IMR-90 (cell line): ENCODE data around the gene HORMAD1.

Experiments used
- BHLHE40 ChIP-seq: fragments of 150-350 bp; IDR thresholded peaks from 2 replicates; pipeline ENCODE4 v1.6.1; 2016; ENCODE audit warnings: mild to moderate bottlenecking, low read depth, low read length
- CEBPB ChIP-seq: IDR thresholded peaks from 2 replicates; pipeline ENCODE4 v1.6.1; 2012; ENCODE audit warnings: low read depth, low read length, improper control_type of control experiment
- CTCF ChIP-seq: conservative IDR thresholded peaks from 2 replicates; pipeline ENCODE4 v1.5.1; 2012; ENCODE audit warnings: mild to moderate bottlenecking, low read depth, low read length, improper control_type of control experiment
- MAFK ChIP-seq: IDR thresholded peaks from 2 replicates; pipeline ENCODE4 v1.6.1; 2012; ENCODE audit warnings: low read depth, low read length, improper control_type of control experiment
- POLR2A ChIP-seq: IDR thresholded peaks from 2 replicates; pipeline ENCODE4 v1.6.1; 2012; ENCODE audit warnings: mild to moderate bottlenecking, low read depth, low read length
- RAD21 ChIP-seq: IDR thresholded peaks from 2 replicates; pipeline ENCODE4 v1.6.1; 2012; ENCODE audit warnings: low read length, improper control_type of control experiment
- RCOR1 ChIP-seq: IDR thresholded peaks from 2 replicates; pipeline ENCODE4 v1.6.1; 2012; ENCODE audit warnings: mild to moderate bottlenecking, low read length, improper control_type of control experiment; ENCODE audit not compliant: insufficient replicate concordance
- SMC3 ChIP-seq: fragments of 150-350 bp; IDR thresholded peaks from 2 replicates; pipeline ENCODE4 v1.6.1; 2016; ENCODE audit warnings: low read depth, mild to moderate bottlenecking, antibody characterized with exemption, low read length, moderate library complexity
- USF2 ChIP-seq: fragments of 150-350 bp; IDR thresholded peaks from 2 replicates; pipeline ENCODE4 v1.6.1; 2017; ENCODE audit warnings: mild to moderate bottlenecking, antibody characterized with exemption, low read length, low read depth
- TF ChIP-seq, protein P1 (sequence below): fragments of 150-350 bp; IDR thresholded peaks from 2 replicates; pipeline ENCODE4 v1.6.1; 2016; ENCODE audit warnings: low read depth, mild to moderate bottlenecking, low read length, moderate library complexity, borderline replicate concordance

- TF ChIP-seq POLR2A (no peak), USF2 (no peak), CTCF (no peak), RAD21 (no peak), CEBPB (no peak), MAFK (no peak), BHLHE40 (no peak), SMC3 (no peak), RCOR1 (no peak)
- TF ChIP-seq, protein P1, sequence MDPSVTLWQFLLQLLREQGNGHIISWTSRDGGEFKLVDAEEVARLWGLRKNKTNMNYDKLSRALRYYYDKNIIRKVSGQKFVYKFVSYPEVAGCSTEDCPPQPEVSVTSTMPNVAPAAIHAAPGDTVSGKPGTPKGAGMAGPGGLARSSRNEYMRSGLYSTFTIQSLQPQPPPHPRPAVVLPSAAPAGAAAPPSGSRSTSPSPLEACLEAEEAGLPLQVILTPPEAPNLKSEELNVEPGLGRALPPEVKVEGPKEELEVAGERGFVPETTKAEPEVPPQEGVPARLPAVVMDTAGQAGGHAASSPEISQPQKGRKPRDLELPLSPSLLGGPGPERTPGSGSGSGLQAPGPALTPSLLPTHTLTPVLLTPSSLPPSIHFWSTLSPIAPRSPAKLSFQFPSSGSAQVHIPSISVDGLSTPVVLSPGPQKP: no peak
These were observed 44.7 kb upstream of the HORMAD1 start, which contains the start of gene CTSS for GRCh38 chr1:150765296-150765976.
